Motor neuron (in vitro differentiated cells): ENCODE results near the gene SPRED2. TPM values are rescaled to one million over a fixed set of nuclear protein-coding genes. Genes with fewer than 3 reads are reported as not detected.

Source experiments
- ATAC-seq, 8 experiments: fragments of 200-7000 bp; cut with Tn5 transposase; replicated peaks in 6 of 8; 2 replicates each; pipeline ENCODE4 v1.8.0; 2021; ENCODE audit warnings: mild to moderate bottlenecking in 8 of 8, moderate library complexity in 8 of 8
- H3K27ac ChIP-seq, 2 donors: fragments of 250-450 bp; sonication (Bioruptor Pico); 2 replicates each; pipeline ENCODE4 v1.9.0; 2021; ENCODE audit warnings: antibody characterized with exemption in 2 of 2, mild to moderate bottlenecking in 2 of 2, moderate library complexity in 1 of 2
- H3K4me1 ChIP-seq, 2 donors: fragments of 250-450 bp; sonication (Bioruptor Pico); replicated peaks in 1 of 2; 2 replicates each; pipeline ENCODE4 v1.6.1; 2021; ENCODE audit warnings: antibody characterized with exemption in 2 of 2, mild to moderate bottlenecking in 2 of 2, moderate library complexity in 1 of 2
- H3K4me3 ChIP-seq, 5 donors: fragments of 250-450 bp; sonication (Bioruptor Pico); 2 replicates each; pipeline ENCODE4 v1.9.0; 2021; ENCODE audit warnings: antibody characterized with exemption in 5 of 5, mild to moderate bottlenecking in 5 of 5, moderate library complexity in 4 of 5
- WGBS, 10 experiments: fragments of 450-650 bp; shearing (Covaris generic); methylation state at CpG; one replicate each; pipeline ENCODE4 v1.0.0; 2022; 5-methylcytosine and 5-hydroxymethylcytosine counted together
- in situ Hi-C, 9 experiments: fragments of 400-800 bp; cut with MboI; loops; one replicate each; pipeline ENCODE4 v1.15.0; 2021; ENCODE audit warnings: low sequenced_read_pairs in 9 of 9, low pct_unique_long_range_greater_than_20kb in 2 of 9; ENCODE audit not compliant: unreplicated experiment in 9 of 9
- total RNA-seq, 8 experiments: library from RNA; unstranded; fragments of 300-600 nt; gene quantifications; 2 replicates each; pipeline versions ENCODE4 v1.2.3 to v1.2.4, GENCODE V29; 2022

The SPRED2 gene
- 10 to 100 TPM in 6 of 8 experiments, 1 to 10 TPM in 2; 8.9 to 38.3 (median 15.5) TPM for total RNA-seq

GRCh38 chr2:65432227-65433190, at the start of gene SPRED2:
Gene SPRED2 (minus strand): TSS chr2:65432599. CDS start chr2:65431987, 612 bp downstream.
- Histone ChIP-seq H3K27ac (peak within 1 kb of the TSS; percentile 92), H3K4me1 (peaks cover 15 to 20% of the 10 kb centered on the region in 2 donors), H3K4me3 (peak within 1 kb of the TSS; percentile 64 to 79 (median 77))
- 0 to 3% (median 1%) methylated on average over 3 to 9 of the region's 68 CpGs; no CpG with 5 or more reads in 6 of the 10 experiments for WGBS, 10 experiments
- ATAC-seq = peak; percentile 18 to 49 (median 22)
- in situ Hi-C loops = loop anchor here in 3 of 9 experiments (10.0 to 25.0 kb wide), 3 partner anchors 112 to 170 kb away; no protein-coding TSS in a partner anchor

GRCh38 chr2:65481961-65482360, 49.6 kb upstream of the SPRED2 start:
- in situ Hi-C loops = no loop called here
- 100% methylated on average over 1 to 2 of the region's 2 CpGs; no CpG with 5 or more reads in 5 of the 10 experiments for WGBS, 10 experiments
- Histone ChIP-seq H3K4me1 (no peaks in the 10 kb centered on the region), H3K27ac (no peak overlapping the region), H3K4me3 (no peak overlapping the region)
- ATAC-seq = no peak

GRCh38 chr2:65479524-65479923, 47.1 kb upstream of the SPRED2 start:
- in situ Hi-C loops = no loop called here
- no peak overlapping the region for H3K27ac ChIP-seq
- H3K4me3 ChIP-seq = no peak overlapping the region
- WGBS, 10 experiments = 25 to 100% (median 75%) methylated on average over 2 to 6 of the region's 12 CpGs; no CpG with 5 or more reads in 3 of the 10 experiments
- H3K4me1 ChIP-seq = no peaks in the 10 kb centered on the region
- ATAC-seq = no peak

GRCh38 chr2:65478498-65479135, 46.2 kb upstream of the SPRED2 start:
- no peak overlapping the region for H3K27ac ChIP-seq
- H3K4me3 ChIP-seq = no peak overlapping the region
- in situ Hi-C loops = no loop called here
- H3K4me1 ChIP-seq = no peaks in the 10 kb centered on the region
- ATAC-seq = no peak
- WGBS, 10 experiments = 67 to 100% (median 89%) methylated on average over 1 to 4 of the region's 7 CpGs; no CpG with 5 or more reads in 1 of the 10 experiments

GRCh38 chr2:65477590-65477989, 45.2 kb upstream of the SPRED2 start:
- in situ Hi-C loops = no loop called here
- H3K4me3 ChIP-seq = no peak overlapping the region
- no peak for ATAC-seq
- WGBS, 10 experiments = 0 to 93% (median 76%) methylated on average over 1 to 4 of the region's 4 CpGs; no CpG with 5 or more reads in 5 of the 10 experiments
- H3K27ac ChIP-seq = no peak overlapping the region
- no peaks in the 10 kb centered on the region for H3K4me1 ChIP-seq

- ATAC-seq = no peak
- WGBS, 10 experiments = 91 to 100% (median 98%) methylated on average over 1 to 9 of the region's 9 CpGs; no CpG with 5 or more reads in 4 of the 10 experiments
- in situ Hi-C loops = no loop called here
- H3K4me1 ChIP-seq = no peaks in the 10 kb centered on the region
- no peak overlapping the region for H3K27ac ChIP-seq
- H3K4me3 ChIP-seq = no peak overlapping the region
These were observed 44.4 kb upstream of the SPRED2 start for GRCh38 chr2:65476778-65477177.

GRCh38 chr2:65475000-65475399, 42.6 kb upstream of the SPRED2 start:
- Histone ChIP-seq H3K4me3 (no peak overlapping the region), H3K4me1 (no peaks in the 10 kb centered on the region), H3K27ac (no peak overlapping the region)
- WGBS, 10 experiments = 0 to 100% (median 49%) methylated on average over 1 of the region's 1 CpG; no CpG with 5 or more reads in 6 of the 10 experiments
- ATAC-seq = no peak
- in situ Hi-C loops = no loop called here

- ATAC-seq = no peak
These were observed 40.6 kb upstream of the SPRED2 start for GRCh38 chr2:65473045-65473444.

GRCh38 chr2:65471409-65471808, 39.0 kb upstream of the SPRED2 start:
- 60 to 100% (median 83%) methylated on average over 1 of the region's 3 CpGs; no CpG with 5 or more reads in 7 of the 10 experiments for WGBS, 10 experiments
- H3K4me1 ChIP-seq = no peaks in the 10 kb centered on the region
- no peak overlapping the region for H3K4me3 ChIP-seq
- in situ Hi-C loops = no loop called here
- no peak for ATAC-seq
- no peak overlapping the region for H3K27ac ChIP-seq

More at GRCh38 chr2:65473045-65473444, 40.6 kb upstream of the SPRED2 start:
- in situ Hi-C loops = no loop called here
- Histone ChIP-seq H3K4me3 (no peak overlapping the region), H3K27ac (no peak overlapping the region), H3K4me1 (no peaks in the 10 kb centered on the region)
- 29 to 50% methylated on average over 1 of the region's 1 CpG; no CpG with 5 or more reads in 8 of the 10 experiments for WGBS, 10 experiments

- 67 to 100% (median 88%) methylated on average over 1 to 2 of the region's 3 CpGs; no CpG with 5 or more reads in 6 of the 10 experiments for WGBS, 10 experiments
- Histone ChIP-seq H3K27ac (no peak overlapping the region), H3K4me3 (no peak overlapping the region), H3K4me1 (no peaks in the 10 kb centered on the region)
- in situ Hi-C loops = no loop called here
- no peak for ATAC-seq
These were observed 34.2 kb upstream of the SPRED2 start for GRCh38 chr2:65466551-65466950.

- no peak overlapping the region for H3K4me3 ChIP-seq
- no peaks in the 10 kb centered on the region for H3K4me1 ChIP-seq
- 20 to 78% (median 41%) methylated on average over 1 to 2 of the region's 5 CpGs; no CpG with 5 or more reads in 6 of the 10 experiments for WGBS, 10 experiments
- peak in 2 of 8 experiments; percentile 38 to 66 for ATAC-seq
- in situ Hi-C loops = no loop called here
- no peak overlapping the region for H3K27ac ChIP-seq
These were observed 33.5 kb upstream of the SPRED2 start for GRCh38 chr2:65465857-65466256.

GRCh38 chr2:65465124-65465523, 32.7 kb upstream of the SPRED2 start:
- no peak overlapping the region for H3K27ac ChIP-seq
- peak in 3 of 8 experiments; percentile 78 to 84 (median 79) for ATAC-seq
- H3K4me1 ChIP-seq = no peaks in the 10 kb centered on the region
- WGBS, 10 experiments = 0 to 93% (median 90%) methylated on average over 2 to 5 of the region's 5 CpGs; no CpG with 5 or more reads in 1 of the 10 experiments
- in situ Hi-C loops = no loop called here
- H3K4me3 ChIP-seq = no peak overlapping the region

GRCh38 chr2:65464604-65465003, 32.2 kb upstream of the SPRED2 start:
- in situ Hi-C loops = no loop called here
- ATAC-seq = peak in 3 of 8 experiments; percentile 69 to 90 (median 82)
- H3K4me1 ChIP-seq = no peaks in the 10 kb centered on the region
- H3K27ac ChIP-seq = no peak overlapping the region
- no peak overlapping the region for H3K4me3 ChIP-seq
- WGBS, 10 experiments = 6 to 86% (median 55%) methylated on average over 1 to 3 of the region's 3 CpGs; no CpG with 5 or more reads in 1 of the 10 experiments
